Activated CD8-positive, alpha-beta T cell treated with anti-CD3 and anti-CD28 coated beads for 36 hours (primary cell): ENCODE data around the gene ACHE. TPM values are rescaled to one million over a fixed set of nuclear protein-coding genes. Genes with fewer than 3 reads are reported as not detected.
A peak's percentile ranks its signal among the peaks of the same experiment; 100 is the strongest.

Source experiments
- ATAC-seq: fragments of 200-7000 bp; cut with Tn5 transposase; one replicate; pipeline ENCODE4 v1.10.0; 2021; ENCODE audit warnings: mild to moderate bottlenecking, moderate library complexity
- CTCF ChIA-PET: fragments of 350-600 bp; sonication (Branson Sonifier 250); formaldehyde crosslinking; loops from one replicate; lab custom pipeline; 2021; ENCODE audit warnings: antibody characterized with exemption; lab: Charles Lee
- POLR2A ChIA-PET: fragments of 350-600 bp; sonication (Branson Sonifier 250); formaldehyde crosslinking; loops from one replicate; lab custom pipeline; 2021; ENCODE audit warnings: antibody characterized with exemption; lab: Charles Lee
- DNase-seq: peaks from one replicate; pipeline ENCODE4 v3.0.0-alpha.2; 2020
- H3K27ac Mint-ChIP-seq: one replicate; pipeline ENCODE4 v1.8.0; 2021; ENCODE audit warnings: mild to moderate bottlenecking, mixed read lengths
- H3K27me3 Mint-ChIP-seq: one replicate; pipeline ENCODE4 v1.8.0; 2021; ENCODE audit warnings: mixed read lengths
- H3K36me3 Mint-ChIP-seq: one replicate; pipeline ENCODE4 v1.8.0; 2021; ENCODE audit warnings: low read depth, mixed read lengths
- H3K4me1 Mint-ChIP-seq: one replicate; pipeline ENCODE4 v1.8.0; 2021; ENCODE audit warnings: low read depth, mixed read lengths
- H3K4me3 Mint-ChIP-seq: one replicate; pipeline ENCODE4 v1.8.0; 2021; ENCODE audit warnings: mild to moderate bottlenecking, moderate library complexity, mixed read lengths
- H3K9me3 Mint-ChIP-seq: one replicate; pipeline ENCODE4 v1.8.0; 2021; ENCODE audit warnings: mixed read lengths
- CTCF ChIP-seq: fragments of 200-600 bp; IDR thresholded peaks from one replicate; pipeline ENCODE4 v1.8.0; 2022; ENCODE audit warnings: antibody characterized with exemption, mild to moderate bottlenecking
- intact Hi-C: fragments of 100-400 bp; cut with micrococcal nuclease; formaldehyde crosslinking; loops from one replicate; pipeline ENCODE4 v1.10.0; 2022
- total RNA-seq, 2 experiments: library from RNA; stranded (reverse); gene quantifications; one replicate each; pipeline ENCODE4 v1.2.3, GENCODE V29; 2021

Gene ACHE
- total RNA-seq, 2 experiments from 2014 or later = 0.25 TPM; not detected in 1

DNA sequence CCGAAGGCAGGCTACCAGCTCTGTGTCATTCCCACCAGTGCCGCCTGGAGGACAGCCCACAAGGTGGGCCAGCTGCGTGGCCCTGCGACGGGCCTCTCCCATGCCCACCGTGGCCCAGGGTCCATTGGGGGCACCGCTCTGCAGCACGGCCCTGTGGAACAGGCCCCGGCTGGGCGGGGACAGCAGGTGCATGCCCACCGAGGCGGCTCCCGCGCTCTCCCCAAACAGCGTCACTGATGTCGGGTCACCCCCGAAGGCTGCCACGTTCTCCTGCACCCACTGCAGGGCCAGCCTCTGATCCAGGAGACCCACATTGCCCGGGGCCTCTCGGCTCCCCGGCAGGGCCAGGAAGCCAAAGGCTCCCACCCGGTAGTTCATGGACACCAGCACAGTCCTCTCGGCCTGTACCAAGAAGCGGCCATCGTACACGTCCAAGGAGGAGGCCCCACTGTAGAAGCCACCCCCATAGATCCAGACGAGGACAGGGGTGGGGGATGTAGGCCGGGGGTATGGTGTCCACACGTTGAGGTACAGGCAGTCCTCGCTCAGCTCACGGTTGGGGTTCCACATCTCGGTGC, 2.3 kb downstream of the ACHE start:
- CTCF ChIA-PET = interaction anchor here (2.5 to 2.9 kb wide), 3 partner anchors 165 to 184 kb away, joined by 8 to 15 read pairs (median 10); no protein-coding TSS in a partner anchor
- no peak for ATAC-seq
- TF ChIP-seq CTCF = no peak
- intact Hi-C loops = no loop called here
- H3K36me3 Mint-ChIP-seq = peaks cover 7% of the 10 kb centered on the region
- POLR2A ChIA-PET = interaction anchor here (0.5 kb wide), 1 partner anchor 18 kb away, joined by 3 read pairs; the partner anchor contains the start of gene SRRT
- no peaks in the 10 kb centered on the region for H3K9me3 Mint-ChIP-seq
- no peak overlapping the region for H3K27ac Mint-ChIP-seq
- no peak for DNase-seq
- peaks cover 43% of the 10 kb centered on the region for H3K27me3 Mint-ChIP-seq
- H3K4me3 Mint-ChIP-seq = no peak overlapping the region
- H3K4me1 Mint-ChIP-seq = peaks cover 16% of the 10 kb centered on the region

DNA sequence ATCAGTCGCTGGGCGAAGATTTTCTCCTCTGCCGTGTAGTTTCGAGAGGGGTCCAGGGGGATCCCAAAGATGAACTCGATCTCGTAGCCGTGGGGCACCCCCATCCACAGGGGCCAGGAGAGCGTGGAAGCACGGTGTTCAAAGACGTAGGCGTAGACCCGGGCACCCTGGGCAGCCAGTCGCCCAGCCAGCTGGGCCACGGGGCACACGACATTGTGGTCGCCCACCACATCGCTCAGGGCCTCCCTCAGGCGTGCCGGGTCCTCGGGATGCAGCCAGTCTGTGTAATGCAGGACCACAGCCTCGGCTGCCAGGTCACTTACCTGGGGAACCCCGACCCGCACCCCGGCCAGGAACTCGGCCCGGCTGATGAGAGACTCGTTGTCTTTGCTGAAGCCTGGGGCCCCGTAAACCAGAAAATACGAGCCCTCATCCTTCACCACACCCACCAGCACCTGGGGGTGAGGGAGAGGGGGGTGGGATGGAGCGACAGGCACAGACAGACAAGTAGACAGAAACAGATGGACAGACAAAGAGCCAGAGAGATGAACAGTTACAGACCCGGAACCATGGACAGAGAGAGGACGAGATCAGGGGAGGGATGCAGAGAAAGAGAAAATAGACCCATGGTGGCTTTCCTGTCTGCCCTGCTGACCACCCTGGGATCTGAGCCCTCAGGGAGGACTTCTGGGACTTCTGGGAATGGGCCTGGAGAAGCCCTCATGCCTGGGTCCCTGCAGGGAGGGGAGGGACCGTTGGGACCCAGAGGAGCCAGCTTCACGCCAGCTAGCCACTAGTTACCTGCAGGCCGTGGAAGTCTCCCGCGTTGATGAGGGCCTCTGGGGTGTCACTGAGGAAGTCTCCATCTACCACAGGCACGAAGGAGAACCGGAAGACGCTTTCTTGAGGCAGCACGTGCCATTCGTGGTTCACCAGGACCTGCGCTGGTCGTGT, 3.0 kb downstream of the ACHE start:
- DNase-seq (no peak), ATAC-seq (no peak)
- intact Hi-C loops = no loop called here
- H3K9me3 Mint-ChIP-seq = no peaks in the 10 kb centered on the region
- peaks cover 38% of the 10 kb centered on the region for H3K27me3 Mint-ChIP-seq
- no peak overlapping the region for H3K4me3 Mint-ChIP-seq
- H3K36me3 Mint-ChIP-seq = peaks cover 14% of the 10 kb centered on the region
- H3K4me1 Mint-ChIP-seq = peaks cover 22% of the 10 kb centered on the region
- POLR2A ChIA-PET = no interaction called here
- no peak overlapping the region for H3K27ac Mint-ChIP-seq
- no peak for TF ChIP-seq CTCF
- CTCF ChIA-PET = interaction anchor here (2.5 kb wide), 1 partner anchor 166 kb away, joined by 8 read pairs; no protein-coding TSS in a partner anchor

DNA sequence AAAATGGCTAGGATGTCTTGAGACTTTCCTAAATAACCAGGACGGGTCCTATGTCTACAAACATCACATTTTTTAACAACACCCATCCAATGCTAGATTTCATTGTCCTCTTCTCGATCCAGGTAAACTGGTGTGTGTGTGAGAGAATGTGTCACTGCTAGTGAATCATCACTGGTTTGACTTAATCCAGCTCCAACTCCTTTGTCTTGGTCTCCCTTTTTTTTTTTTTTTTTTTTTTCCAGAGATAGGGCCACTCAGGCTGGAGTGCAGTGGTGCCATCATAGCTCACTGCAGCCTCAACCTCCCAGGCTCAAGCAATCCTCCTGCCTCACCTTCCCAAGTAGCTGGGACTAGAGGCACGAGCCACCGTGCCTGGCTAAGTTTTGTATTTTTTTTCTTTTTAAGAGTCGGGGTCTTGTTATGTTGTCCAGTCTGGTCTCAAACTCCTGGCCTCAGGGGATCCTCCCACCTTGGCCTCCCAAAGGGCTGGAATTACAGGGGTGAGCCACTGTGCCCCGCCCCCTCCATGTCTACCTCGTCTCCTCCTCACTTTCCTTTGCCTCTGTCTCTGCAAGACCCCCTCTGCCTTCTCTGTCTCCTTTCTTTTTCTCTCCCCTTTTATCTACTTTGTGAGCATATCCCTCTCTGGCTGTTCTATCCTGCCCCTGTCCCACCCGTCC, 4.0 kb downstream of the ACHE start:
- Mint-ChIP-seq H3K9me3 (no peaks in the 10 kb centered on the region), H3K36me3 (peaks cover 23% of the 10 kb centered on the region), H3K4me3 (peak overlapping the region; percentile 73), H3K27me3 (peaks cover 33% of the 10 kb centered on the region), H3K27ac (no peak overlapping the region), H3K4me1 (peaks cover 30% of the 10 kb centered on the region)
- ChIA-PET POLR2A (no interaction called here), CTCF (interaction anchor here (0.7 to 2.5 kb wide), 3 partner anchors 167 to 301 kb away, joined by 3 to 8 read pairs (median 3); no protein-coding TSS in a partner anchor)
- no peak for TF ChIP-seq CTCF
- ATAC-seq (no peak), DNase-seq (no peak)
- intact Hi-C loops = no loop called here

- ChIA-PET CTCF (interaction anchor here (0.7 to 2.5 kb wide), 7 partner anchors 16 to 302 kb away, joined by 3 to 9 read pairs (median 6); partner anchors contain the start of gene SRRT), POLR2A (interaction anchor here (1.0 to 7.4 kb wide), 3 partner anchors 15 to 353 kb away, joined by 3 to 167 read pairs (median 5); partner anchors contain the start of genes SLC12A9 and SRRT)
- H3K9me3 Mint-ChIP-seq = no peaks in the 10 kb centered on the region
- peaks cover 27% of the 10 kb centered on the region for H3K27me3 Mint-ChIP-seq
- intact Hi-C loops = no loop called here
- H3K4me3 Mint-ChIP-seq = peak overlapping the region; percentile 73
- no peak overlapping the region for H3K27ac Mint-ChIP-seq
- no peak for ATAC-seq
- H3K36me3 Mint-ChIP-seq = peaks cover 31% of the 10 kb centered on the region
- no peak for TF ChIP-seq CTCF
- H3K4me1 Mint-ChIP-seq = peaks cover 32% of the 10 kb centered on the region
- DNase-seq = no peak
These were observed 4.8 kb downstream of the ACHE start for GRCh38 chr7:100890653-100891567.
